NK-92 (cell line): ENCODE measurements around the gene COX6B2.
A peak's percentile ranks its signal among the peaks of the same experiment; 100 is the strongest.
"Not testable (repeated sequence)": the region's sequence is repeated elsewhere in the genome, so short reads cannot be mapped to it uniquely, and the experiment has no call there.

ENCODE experiments used
- DNase-seq: peaks from one replicate; lab custom pipeline; 2025; ENCODE audit not compliant: unreplicated experiment; lab: John Stamatoyannopoulos, UW

The COX6B2 gene

DNA sequence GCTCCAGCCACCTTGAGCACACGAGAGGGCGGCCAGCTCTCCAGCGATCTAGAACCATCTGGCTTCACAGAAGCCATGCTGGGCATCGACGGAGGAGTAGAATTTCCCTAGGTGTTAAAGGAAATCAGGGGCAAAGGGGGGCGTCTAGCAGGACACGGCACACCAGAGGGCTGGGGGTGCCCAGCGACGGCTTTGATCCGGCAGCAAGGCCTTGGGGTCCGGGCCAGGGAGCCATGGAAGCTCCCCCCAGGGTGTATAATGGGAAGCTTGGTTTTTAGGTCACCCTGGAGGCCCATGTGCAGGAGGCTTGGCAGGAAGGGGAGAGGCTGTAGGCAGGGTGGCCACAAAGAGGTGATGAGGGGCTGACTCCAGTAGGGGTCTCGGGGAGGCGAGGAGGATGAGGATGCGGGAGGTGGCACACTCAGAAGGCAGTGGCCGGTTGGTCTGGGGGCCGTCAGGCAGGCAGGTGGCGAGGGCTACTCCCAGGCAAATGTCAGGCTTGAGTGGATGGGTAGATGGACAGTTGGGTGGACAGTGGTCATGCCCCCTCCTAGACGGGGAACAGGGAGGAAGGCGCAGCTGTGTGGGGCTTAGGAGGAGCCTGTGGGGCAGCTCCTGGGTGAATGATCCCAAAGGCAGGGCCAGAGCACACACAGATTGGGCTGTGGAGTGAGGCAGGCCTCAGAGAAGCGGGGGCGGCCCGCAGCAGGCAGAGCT, 9.3 kb downstream of the COX6B2 start:
- DNase-seq = no peak

DNA sequence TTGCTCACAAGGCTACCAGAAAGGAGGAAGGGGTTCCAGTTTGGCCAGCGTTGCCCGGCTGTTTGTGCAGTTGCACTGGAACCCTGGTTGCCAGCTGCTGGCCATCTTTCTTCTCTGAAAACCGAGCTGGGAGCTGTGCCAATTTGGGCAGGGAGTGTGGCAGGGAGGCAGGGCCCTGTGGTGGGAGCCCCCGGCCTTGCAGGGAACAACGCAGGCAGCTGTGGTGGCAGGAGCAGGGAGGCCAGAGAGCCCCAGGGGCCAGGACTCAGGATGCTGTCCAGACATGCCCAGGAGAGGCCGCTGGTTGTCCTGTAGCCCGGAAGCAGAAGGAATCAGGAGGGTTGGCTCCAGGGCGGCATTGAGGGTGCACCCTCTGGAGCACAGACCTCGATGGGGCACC, 10.1 kb downstream of the COX6B2 start:
- no peak for DNase-seq

DNA sequence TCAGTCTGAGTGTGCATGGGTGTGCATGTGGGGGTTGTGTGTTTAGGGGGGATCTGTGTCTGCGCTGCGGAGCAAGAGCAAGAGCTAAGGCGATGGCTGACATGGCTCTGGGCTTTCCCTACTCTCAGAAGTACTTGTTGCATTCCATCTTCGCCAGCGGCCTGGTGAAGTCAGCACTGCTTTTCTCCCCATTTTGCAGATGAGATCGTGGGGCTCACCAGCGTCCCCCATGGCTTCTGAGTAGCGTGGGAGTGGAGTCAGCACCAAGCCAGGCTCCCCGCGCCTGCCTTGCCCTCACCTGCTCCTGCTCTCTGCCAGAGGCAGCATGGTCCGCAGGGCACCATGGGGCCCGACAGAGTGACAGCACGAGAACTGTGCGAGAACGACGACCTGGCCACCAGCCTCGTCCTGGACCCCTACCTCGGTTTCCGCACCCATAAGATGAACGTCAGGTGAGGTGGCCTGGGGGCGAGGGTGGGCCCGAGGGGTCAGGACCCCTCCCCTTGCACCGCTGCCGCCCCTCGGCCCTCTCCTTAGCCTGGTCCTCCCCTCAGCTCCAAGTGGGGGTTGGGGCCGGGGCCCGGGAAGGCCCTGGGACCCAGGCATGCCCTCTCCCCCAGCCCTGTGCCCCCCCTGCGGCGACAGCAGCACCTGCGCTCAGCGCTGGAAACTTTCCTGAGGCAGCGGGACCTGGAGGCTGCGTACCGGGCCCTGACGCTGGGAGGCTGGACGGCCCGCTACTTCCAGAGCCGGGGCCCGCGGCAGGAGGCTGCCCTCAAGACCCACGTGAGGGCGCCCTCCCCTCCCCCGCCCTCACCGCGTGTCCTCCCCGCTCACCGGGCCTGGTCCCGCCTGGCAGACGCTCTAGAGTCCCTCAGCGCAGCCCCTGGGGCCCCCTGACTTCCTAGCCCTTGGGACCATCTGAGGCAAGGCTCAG, 12.7 kb downstream of the COX6B2 start:
- no peak for DNase-seq

DNA sequence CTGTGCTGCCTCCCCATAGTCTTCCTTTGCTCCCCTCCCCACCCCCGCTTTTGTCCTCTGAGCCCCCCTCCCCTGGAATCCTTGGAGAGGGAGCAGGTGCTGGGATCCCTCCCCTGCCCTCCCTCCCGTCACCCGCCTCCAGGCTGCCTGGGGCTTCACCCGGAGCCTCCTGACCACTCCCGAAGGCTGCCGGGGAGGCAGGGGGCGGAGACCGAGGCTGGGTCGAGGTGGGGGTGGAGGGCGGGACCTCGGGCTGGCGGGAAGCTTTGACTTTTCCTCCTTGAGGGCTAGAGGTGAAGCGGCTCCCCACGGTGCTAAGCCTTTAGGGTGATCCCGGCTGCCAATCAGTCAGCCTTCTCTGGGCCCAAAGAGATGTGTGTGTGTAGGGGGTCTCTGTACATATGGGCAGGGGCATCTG, 13.3 kb downstream of the COX6B2 start:
- DNase-seq = no peak

DNA sequence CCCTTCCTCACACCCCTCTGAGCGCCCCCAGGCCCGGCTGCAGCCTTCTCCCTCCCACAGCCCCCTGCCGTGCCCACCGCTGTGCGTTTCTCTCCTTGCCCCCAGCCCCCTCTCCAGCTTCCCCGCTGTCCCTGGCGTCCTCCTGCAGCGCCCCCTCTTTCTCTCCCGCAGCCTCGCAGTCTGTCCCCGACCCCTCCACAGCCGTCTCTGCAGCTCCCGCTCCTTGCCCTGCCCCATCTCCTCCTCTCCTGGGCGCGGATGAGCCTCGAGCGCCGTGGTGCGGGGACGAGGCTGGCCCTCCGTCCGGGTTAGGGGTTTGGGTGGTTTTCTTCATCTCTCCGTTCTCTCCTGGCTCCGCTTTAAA, 13.8 kb downstream of the COX6B2 start:
- DNase-seq = no peak

DNA sequence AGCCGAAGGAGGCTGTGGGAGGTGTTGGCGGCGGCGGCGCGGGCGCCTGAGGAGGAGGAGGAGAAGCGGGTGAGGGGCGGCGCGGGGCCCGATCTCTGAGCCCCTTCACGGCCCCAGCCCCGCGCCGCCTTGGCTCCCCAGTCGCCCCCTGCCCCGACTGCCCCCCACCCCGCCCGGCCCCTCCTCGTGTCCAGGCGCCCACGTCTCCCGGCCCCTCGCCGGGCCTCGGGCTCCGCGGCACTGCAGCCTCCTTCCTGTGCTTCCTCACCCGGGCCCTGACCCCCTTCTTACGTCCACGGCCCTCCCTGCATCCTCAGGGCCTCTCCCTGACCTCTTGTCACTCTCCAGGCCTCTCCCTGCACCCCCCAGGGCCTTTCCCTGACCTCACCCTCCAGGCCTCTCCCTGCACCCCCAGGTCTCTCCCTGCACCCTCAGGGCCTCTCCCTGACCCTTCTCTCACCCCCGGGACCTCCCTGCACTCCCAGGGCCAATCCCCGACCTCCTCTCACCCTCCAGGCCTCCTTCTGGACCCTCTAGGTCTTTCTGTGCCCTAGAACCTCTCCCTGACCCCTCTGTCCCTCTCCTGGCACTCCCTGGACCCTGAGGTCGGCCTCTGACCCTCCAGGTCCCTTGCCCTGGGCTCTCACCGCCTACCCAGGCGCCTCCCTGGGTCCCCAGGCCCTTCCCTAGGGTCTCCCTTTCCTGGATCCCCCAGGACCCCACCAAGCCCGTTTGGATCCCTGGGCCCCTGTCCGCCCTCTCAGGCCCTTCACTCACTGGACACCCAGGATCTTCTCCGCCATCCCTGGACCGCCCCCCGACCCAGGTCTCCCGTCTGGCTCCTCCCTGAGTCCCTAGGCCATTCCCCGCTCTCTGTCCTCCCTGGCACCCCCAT, 14.4 kb downstream of the COX6B2 start:
- no peak for DNase-seq

DNA sequence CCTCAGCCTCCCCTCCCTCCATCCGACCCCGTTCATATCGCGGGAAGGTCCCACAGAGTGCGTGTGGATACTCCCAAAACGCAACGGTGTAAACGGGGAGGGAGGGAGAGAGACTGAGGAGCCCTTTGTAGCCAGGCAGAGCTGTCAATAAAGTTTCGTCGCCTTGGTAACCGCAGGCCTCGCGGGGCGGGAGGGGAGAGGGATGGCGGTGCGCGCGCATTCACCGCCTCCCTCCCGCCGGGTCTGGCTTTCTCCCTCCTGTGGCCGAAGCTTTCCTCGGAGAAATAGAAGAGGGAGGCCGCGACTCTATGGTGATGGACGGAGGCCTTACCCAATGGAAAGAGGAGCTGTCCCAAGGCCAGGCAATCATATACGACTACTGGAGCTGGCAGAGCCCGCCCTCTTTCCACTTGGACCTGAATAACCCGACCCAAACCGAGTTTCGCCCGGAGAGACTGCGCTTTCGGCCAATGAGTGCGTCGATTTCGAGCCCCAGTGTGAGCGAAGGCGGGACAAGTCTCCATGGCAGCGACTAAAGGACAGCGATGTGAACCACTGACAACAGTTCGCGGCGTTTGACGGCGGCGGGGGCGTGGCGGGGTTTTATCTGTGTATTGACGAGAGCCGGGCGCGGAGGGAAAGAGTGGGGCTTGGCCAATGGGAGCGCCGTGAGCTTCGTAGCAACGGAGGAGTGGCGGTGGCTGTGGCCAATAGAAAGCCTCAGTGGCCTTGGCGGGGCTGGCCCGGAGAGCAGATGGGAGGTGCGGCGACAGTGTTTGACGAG, 15.2 kb downstream of the COX6B2 start, which contains the start of gene KMT5C:
Gene KMT5C, plus strand, starts transcription at position 772 of the 784 bp plus-strand sequence. CDS start 2,061 bp downstream, outside the sequence.
- DNase-seq = peak; percentile 99

DNA sequence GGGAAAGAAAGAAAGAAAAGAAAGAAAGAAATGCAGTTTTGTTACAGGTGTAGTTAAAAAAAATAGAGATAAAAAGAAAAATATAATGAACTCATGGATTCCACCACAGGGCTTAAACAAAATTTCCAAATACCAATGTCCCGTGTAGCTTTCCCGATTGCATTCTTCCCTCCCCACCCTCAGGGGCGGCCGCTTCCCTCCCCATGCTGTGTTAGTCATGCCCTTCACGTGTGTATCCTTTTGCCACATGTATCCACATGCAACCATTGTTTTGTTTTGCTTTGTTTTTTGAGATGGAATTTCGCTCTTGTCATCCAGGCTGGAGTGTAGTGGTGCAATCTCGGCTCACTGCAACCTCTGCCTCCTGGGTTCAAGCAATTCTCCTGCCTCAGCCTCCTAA, 18.4 kb downstream of the COX6B2 start:
- no peak for DNase-seq

DNA sequence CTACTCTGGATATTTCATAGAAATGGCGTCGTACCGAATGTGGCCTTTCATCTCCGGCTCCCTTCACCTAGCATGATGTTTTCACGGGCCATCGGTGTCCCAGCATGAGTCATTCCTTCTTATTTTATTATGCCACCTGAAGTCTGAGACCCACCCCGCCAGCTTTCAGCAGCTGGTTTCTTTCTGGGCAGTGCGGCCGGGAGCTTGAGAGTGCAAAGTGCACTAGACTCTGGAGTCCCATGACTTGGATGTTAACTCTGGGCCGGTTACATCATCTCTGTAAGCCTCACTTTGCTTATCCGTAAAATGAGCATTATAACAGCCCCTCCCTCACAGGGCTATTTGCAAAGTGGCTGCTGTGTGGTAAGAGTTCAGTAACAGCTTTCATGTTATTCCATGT, 20.6 kb downstream of the COX6B2 start:
- no peak for DNase-seq

DNA sequence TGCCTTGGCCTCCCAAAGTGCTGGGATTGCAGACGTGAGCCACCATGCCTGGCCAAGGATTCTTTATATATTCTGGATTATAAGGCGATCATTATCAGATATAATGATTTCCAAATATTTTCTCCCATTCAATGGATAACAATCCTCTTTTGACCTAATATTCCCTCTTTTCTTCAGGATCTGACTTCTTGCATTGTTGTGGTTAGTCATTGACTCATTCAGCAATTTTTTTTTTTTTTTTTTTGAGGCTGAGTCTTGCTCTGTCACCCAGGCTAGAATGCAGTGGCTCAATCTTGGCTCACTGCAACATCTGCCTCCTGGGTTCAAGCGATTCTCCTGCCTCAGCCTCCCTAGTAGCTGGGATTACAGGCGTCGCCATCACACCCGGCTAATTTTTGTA, 24.7 kb downstream of the COX6B2 start:
- DNase-seq = not testable (repeated sequence)

DNA sequence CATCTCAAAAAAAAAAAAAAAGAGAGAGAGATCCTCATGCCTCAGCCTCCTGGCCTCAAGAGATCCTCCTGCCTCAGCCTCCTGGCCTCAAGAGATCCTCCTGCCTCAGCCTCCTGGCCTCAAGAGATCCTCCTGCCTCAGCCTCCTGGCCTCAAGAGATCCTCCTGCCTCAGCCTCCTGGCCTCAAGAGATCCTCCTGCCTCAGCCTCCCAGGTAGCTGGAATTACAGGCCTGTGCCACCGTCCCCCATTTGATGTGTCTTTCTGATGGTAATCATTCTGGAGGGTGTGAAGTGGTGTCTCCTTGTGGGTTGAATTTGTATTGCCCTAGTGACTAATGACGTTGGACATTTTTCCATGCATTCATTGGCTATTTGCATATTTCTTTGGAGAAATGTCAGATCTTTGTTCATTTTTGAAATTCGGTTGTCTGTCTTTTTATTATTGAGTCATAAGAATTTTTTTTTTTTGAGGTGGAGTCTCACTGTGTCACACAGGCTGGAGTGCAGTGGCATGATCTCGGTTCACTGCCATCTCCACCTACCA, 25.7 kb downstream of the COX6B2 start:
- DNase-seq = not testable (repeated sequence)

DNA sequence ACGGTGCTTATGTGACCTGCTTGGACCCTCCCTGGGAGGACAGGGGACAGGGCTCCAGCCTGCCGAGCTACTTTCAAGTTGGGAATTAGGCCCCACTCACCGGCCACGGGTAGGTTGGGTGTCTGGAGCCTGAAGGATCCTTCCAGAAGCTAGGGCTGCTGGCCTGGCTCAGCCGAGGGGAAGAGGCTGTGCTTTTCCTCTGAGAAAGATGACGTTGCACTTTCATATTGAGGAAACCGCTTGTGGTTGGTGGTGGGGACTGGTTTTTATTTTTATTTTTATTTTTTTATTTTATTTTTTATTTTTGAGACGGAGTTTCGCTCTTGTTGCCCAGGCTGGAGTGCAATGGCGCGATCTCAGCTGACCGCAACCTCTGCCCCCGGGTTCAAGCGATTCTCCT, 29.3 kb downstream of the COX6B2 start, which contains the start of gene TMEM150B:
Gene TMEM150B, minus strand, starts transcription at position 170 of the 400 bp plus-strand sequence. CDS start 4,305 bp downstream, outside the sequence.
- no peak for DNase-seq

DNA sequence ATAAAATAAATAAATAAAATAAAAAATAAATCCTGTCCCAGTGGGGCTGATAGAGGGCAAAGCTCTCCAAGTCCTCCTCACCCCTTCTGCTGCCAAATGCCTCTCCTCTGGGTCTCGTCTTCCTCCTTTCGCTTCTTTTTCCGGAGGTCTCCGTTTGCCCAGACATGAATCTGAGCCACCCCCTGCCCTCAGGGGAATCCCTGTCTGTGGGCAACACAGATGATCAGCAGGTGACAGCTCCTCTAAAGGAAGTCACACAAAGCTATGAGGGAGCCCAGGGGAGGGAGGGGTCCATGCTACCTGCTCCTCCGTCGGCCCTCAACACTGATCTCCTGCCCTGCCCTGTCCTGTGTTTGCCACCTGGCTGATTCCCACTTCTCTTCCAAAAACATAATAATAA, 29.9 kb downstream of the COX6B2 start:
- DNase-seq = no peak

DNA sequence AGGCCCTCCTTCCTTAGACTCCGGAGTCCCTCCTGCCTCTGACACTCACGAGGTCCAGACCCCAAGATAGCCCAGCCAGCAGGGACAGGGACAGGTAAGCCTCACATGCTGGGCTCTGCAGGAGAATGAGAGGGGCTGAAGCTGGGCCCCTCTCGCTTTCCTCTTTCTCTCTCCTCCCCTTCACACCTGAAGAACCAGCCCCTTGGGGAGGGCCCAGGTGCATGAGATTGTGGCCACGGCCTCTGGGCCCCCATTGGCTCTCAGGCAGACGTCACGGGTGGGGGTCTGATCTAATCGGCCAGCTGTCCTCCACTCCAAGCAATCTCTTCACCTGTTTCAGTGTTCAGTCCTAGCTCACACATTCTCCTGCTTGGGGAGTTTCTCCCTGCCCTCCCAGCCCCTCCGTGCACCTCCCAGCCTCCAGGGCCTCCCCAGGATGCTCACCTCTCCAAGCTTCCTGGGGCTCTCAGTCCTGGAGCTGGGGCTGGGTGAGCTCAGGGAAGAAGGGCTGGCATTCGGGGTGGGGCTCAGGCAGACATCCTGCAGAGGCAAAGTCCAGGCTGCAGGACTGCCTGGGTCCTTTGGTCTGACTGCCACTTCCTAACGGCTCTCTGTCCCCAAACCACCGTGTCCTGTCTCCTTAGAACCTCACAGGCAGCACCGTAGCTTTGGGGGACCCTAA, 32.2 kb downstream of the COX6B2 start:
- DNase-seq = no peak

DNA sequence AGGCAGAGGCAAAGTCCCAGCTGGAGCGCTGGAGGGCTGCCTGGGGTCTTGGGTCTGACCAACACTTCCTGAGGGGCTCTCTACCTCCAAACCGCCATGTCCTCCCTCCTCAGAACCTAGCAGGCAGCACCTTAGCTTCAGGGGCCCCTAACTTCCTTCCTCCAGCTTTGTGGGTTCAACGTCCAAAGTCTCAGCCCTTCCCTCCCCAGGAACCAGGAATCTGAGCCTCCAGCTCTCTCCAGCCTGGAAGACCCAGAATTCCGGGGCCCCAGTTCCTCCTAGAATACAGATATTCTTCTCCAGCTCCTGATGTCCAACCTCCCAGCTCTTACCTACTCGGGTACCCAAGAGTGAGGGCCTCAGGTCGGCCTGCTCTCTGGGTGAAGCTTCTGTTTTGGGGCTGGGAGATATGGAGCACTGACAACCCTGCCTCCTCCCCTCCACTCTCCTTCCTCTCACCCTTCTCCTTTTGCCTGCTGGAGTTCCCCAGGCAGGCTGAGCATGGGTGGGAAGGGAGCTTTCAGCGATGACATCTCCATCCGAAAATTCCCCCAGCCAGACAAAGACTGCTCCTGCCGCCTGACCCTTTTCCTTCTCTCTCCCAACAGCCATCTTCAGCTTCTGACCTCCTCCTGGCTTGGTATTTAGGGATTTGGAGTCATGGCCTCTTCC, 32.9 kb downstream of the COX6B2 start:
- DNase-seq = no peak

DNA sequence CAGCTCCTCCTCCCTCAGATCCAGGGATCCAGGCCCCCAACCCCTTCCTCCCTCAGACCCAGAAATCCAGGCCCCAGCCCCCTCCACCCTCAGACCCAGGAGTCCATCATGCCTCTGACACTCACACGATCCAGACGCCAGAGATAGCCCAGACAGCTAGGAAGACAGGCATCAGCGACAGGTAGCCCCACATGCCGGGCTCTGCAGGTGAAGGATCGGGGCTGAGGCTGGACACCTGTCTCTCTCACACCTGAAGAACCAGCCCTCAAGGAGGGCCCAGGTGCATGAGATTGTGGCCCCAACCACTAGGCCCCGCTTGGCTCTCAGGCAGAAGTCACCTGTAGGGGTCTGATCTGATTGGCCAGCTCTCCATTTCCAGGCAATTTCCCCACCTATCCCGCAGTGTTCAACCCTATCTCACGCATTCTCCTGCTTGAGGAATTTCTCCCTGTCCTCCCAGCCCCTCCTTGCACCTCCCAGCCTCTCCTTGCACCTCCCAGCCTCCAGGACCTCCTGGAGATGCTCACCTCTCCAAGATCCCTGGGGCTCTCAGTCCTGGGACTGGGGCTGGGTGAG, 33.6 kb downstream of the COX6B2 start:
- DNase-seq = no peak

DNA sequence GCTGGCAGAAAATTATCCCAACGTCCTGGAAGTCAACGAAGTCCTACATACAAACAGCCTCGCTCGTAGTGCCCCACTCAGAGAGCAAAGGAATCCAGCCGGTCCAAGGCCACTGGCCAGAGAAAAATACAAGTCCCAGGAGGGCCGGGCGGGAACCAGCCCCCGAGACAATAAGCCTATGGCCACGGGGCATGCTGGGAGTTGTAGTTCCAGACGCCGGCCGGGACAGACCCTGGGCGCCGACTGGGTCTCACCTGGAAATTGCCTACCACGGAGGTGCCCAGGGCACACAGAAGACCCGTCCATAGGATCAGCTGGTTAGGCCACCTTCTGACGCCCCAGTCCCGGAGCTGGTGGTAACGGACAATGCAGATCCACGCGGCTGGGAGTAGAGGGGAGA, 34.7 kb downstream of the COX6B2 start:
- no peak for DNase-seq

DNA sequence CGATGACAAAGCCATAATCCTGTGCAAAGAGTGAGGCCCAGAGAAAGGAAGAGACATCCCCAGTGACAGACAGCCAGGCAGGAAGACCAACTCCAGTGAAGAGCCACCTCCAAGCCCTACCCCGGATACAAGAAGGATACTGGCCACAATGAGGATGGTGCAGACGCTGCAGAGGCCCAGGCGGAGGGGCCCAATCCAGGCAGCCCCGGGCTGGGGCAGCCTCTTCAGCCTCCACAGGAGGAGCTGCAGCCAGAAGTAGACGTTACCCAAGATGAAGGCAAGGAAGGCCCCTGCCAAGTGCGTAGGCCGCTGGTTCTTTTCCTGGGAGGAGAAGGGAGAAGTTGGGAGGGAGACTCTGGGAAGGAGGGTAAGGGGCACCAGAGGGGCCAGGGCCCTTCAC, 37.9 kb downstream of the COX6B2 start:
- DNase-seq = no peak
